HepG2 (cell line): Measurements from ENCODE around the gene SYT8. TPM values are rescaled to one million over a fixed set of nuclear protein-coding genes. Genes with fewer than 3 reads are reported as not detected.

Experiments used
- ATAC-seq: fragments of 200-7000 bp; cut with Tn5 transposase; 3 replicates; pipeline ENCODE4 v1.9.1; 2020; ENCODE audit warnings: mild to moderate bottlenecking, moderate library complexity
- BruUV-seq: library from RNA; stranded (reverse); fragments of 400-500 nt; replicated peaks from 2 replicates; lab custom pipeline; 2021; lab: Mats Ljungman, UMichigan
- CTCF ChIA-PET: fragments of 300-600 bp; formaldehyde crosslinking; extraction: SDS; loops from one replicate; lab custom pipeline; 2021; ENCODE audit warnings: low total read pairs, inconsistent platforms, low intra/inter-chr PET ratio; lab: Yijun Ruan, JAX
- POLR2A ChIA-PET: fragments of 350-600 bp; sonication (Branson Sonifier 250); formaldehyde crosslinking; loops from one replicate; lab custom pipeline; 2020; ENCODE audit warnings: antibody characterized with exemption, inconsistent platforms; lab: Yijun Ruan, JAX
- DNase-seq: peaks from one replicate; pipeline ENCODE4 v3.0.0-alpha.2; 2015; ENCODE audit warnings: low spot score
- FAIRE-seq: peaks from 3 replicates; lab custom pipeline; 2011; peaks lifted over from hg19 to GRCh38; lab: Jason Lieb, UNC
- H2AFZ ChIP-seq: one replicate; pipeline ENCODE4 v1.6.1; 2011; ENCODE audit warnings: low read length, inconsistent platforms
- H3K27ac ChIP-seq: fragments of 300-600 bp; 3 replicates; pipeline ENCODE4 v1.8.0; 2011; ENCODE audit warnings: mixed run types, mild to moderate bottlenecking, mixed read lengths, low read length, inconsistent platforms; ENCODE audit not compliant: insufficient read depth; ENCODE audit errors: extremely low read length
- H3K27me3 ChIP-seq, 2 experiments: fragments of 200-600 bp in 1 of 2; 2 replicates in 1 of 2; 3 replicates in 1 of 2; pipeline versions ENCODE4 v1.6.0 to v1.8.0; 2011; ENCODE audit warnings: low read length in 2 of 2, mild to moderate bottlenecking in 2 of 2, moderate library complexity in 2 of 2, inconsistent platforms in 1 of 2; ENCODE audit not compliant: insufficient read depth in 2 of 2, control insufficient read depth in 1 of 2
- H3K36me3 ChIP-seq, 2 experiments: fragments of 200-600 bp in 1 of 2; replicated peaks in 1 of 2; 2 replicates in 1 of 2; 3 replicates in 1 of 2; pipeline versions ENCODE4 v1.5.1 to v1.8.0; 2011; ENCODE audit warnings: low read length in 2 of 2, inconsistent platforms in 1 of 2; ENCODE audit not compliant: insufficient read depth in 2 of 2, control insufficient read depth in 1 of 2
- H3K4me1 ChIP-seq: 2 replicates; pipeline ENCODE4 v1.5.1; 2012; ENCODE audit warnings: low read length, inconsistent platforms; ENCODE audit not compliant: insufficient read depth
- H3K4me2 ChIP-seq: 2 replicates; pipeline ENCODE4 v1.6.0; 2011; ENCODE audit warnings: low read depth, low read length, inconsistent platforms
- H3K4me3 ChIP-seq, 3 experiments: fragments of 200-600 bp in 1 of 3; sonication (generic), shearing (Covaris generic) in 1 of 3; replicated peaks in 1 of 3; 2 replicates each; pipeline ENCODE4 v1.5.1; 2011 to 2016; ENCODE audit warnings: low read length in 3 of 3, inconsistent platforms in 2 of 3, low read depth in 2 of 3, mild to moderate bottlenecking in 2 of 3, control low read depth in 1 of 3, mixed read lengths in 1 of 3; ENCODE audit not compliant: insufficient read depth in 1 of 3
- H3K79me2 ChIP-seq: one replicate; pipeline ENCODE4 v1.6.1; 2011; ENCODE audit warnings: low read length, inconsistent platforms; ENCODE audit not compliant: insufficient read depth
- H3K9ac ChIP-seq: 2 replicates; pipeline ENCODE4 v1.6.0; 2011; ENCODE audit warnings: mild to moderate bottlenecking, low read depth, low read length, inconsistent platforms; ENCODE audit not compliant: insufficient read depth
- H3K9me3 ChIP-seq: 2 replicates; pipeline ENCODE4 v1.5.1; 2012; ENCODE audit warnings: mild to moderate bottlenecking, low read length
- H4K20me1 ChIP-seq: 2 replicates; pipeline ENCODE4 v1.6.0; 2011; ENCODE audit warnings: inconsistent platforms, mild to moderate bottlenecking, low read length, moderate library complexity; ENCODE audit not compliant: insufficient read depth
- CBX5 ChIP-seq: sonication (generic); formaldehyde crosslinking; IDR thresholded peaks from 2 replicates; pipeline ENCODE4 v1.4.0; 2020; ENCODE audit warnings: missing genetic modification reagents, borderline replicate concordance
- HNF4A ChIP-seq: sonication (generic); formaldehyde crosslinking; IDR thresholded peaks from 2 replicates; pipeline ENCODE4 v1.4.0; 2020; ENCODE audit warnings: missing genetic modification reagents
- HNF4G ChIP-seq, 2 experiments: sonication (generic) in 1 of 2; formaldehyde crosslinking in 1 of 2; IDR thresholded peaks; 2 replicates each; pipeline versions ENCODE4 v1.4.0 to v1.6.1; 2011 to 2020; ENCODE audit warnings: borderline replicate concordance in 2 of 2, low read depth in 2 of 2, mild to moderate bottlenecking in 2 of 2, low read length in 1 of 2, missing genetic modification reagents in 1 of 2, moderate library complexity in 1 of 2
- JUNB ChIP-seq: sonication (generic); formaldehyde crosslinking; IDR thresholded peaks from 2 replicates; pipeline ENCODE4 v1.8.0; 2022; ENCODE audit warnings: missing genetic modification reagents, mild to moderate bottlenecking, borderline replicate concordance
- KDM1A ChIP-seq: IDR thresholded peaks from 2 replicates; pipeline ENCODE4 v1.6.1; 2016; ENCODE audit warnings: missing compliant biosample characterization
- MXD3 ChIP-seq: IDR thresholded peaks from 2 replicates; pipeline ENCODE4 v1.6.1; 2016; ENCODE audit warnings: mild to moderate bottlenecking, missing biosample characterization, missing genetic modification reagents
- SRSF4 ChIP-seq: fragments of 200-400 bp; formaldehyde crosslinking; IDR thresholded peaks from one replicate; pipeline ENCODE4 v1.6.1; 2018; ENCODE audit warnings: mild to moderate bottlenecking, low read depth, low read length, moderate library complexity; ENCODE audit not compliant: poor library complexity, severe bottlenecking
- TGIF2 ChIP-seq: IDR thresholded peaks from 2 replicates; pipeline ENCODE4 v1.6.1; 2016; ENCODE audit warnings: control low read depth, missing compliant biosample characterization
- ZBTB33 ChIP-seq: sonication (generic); formaldehyde crosslinking; IDR thresholded peaks from 2 replicates; pipeline ENCODE4 v1.4.0; 2020; ENCODE audit warnings: missing genetic modification reagents
- ZNF333 ChIP-seq: sonication (generic); formaldehyde crosslinking; IDR thresholded peaks from 2 replicates; pipeline ENCODE4 v1.4.0; 2020; ENCODE audit warnings: mild to moderate bottlenecking, missing genetic modification reagents, borderline replicate concordance
- ZNF460 ChIP-seq: sonication (generic); formaldehyde crosslinking; IDR thresholded peaks from 2 replicates; pipeline ENCODE4 v1.5.1; 2020; ENCODE audit warnings: missing genetic modification reagents, mild to moderate bottlenecking, borderline replicate concordance
- ZNF512 ChIP-seq: sonication (generic); formaldehyde crosslinking; IDR thresholded peaks from 2 replicates; pipeline ENCODE4 v1.4.0; 2020; ENCODE audit warnings: mild to moderate bottlenecking, missing genetic modification reagents
- ZNF546 ChIP-seq: sonication (generic); formaldehyde crosslinking; conservative IDR thresholded peaks from 2 replicates; pipeline ENCODE4 v1.8.1; 2023; ENCODE audit warnings: mild to moderate bottlenecking, missing genetic modification reagents
- WGBS: methylation state at CpG from one replicate; pipeline ENCODE4 v1.1.6; 2017; ENCODE audit warnings: low lambda C conversion rate; 5-methylcytosine and 5-hydroxymethylcytosine counted together
- in situ Hi-C: cut with HindIII; loops from 2 replicates; pipeline ENCODE4 v1.10.0; 2017; ENCODE audit warnings: low pct_unique_long_range_greater_than_20kb; ENCODE audit not compliant: extremely low pct_ligation_motif_present
- intact Hi-C: fragments of 100-400 bp; cut with micrococcal nuclease; formaldehyde crosslinking; loops from one replicate; pipeline ENCODE4 v1.10.0; 2022; ENCODE audit not compliant: unreplicated experiment
- polyA plus RNA-seq, 8 experiments: library from polyadenylated mRNA; depleted of rRNA in 3 of 8; stranded (reverse) in 7 of 8; unstranded in 1 of 8; fragments of >200 nt; fragmentation: Illumina TruSeq in 4 of 8; extraction: Trizol in 4 of 8; gene quantifications; 2 replicates each; pipeline versions ENCODE4 v1.2.1 to v1.2.3, GENCODE V29; 2011 to 2016; ENCODE audit warnings: low read depth in 4 of 8, missing spikeins in 1 of 8, mixed read lengths in 1 of 8; ENCODE audit not compliant: insufficient read depth in 1 of 8
- total RNA-seq, 5 experiments: library from RNA; depleted of rRNA; stranded (reverse); fragments of >200 nt; fragmentation: Illumina TruSeq; extraction: Trizol; gene quantifications; 2 replicates each; pipeline ENCODE4 v1.2.3, GENCODE V29; 2016; ENCODE audit warnings: low read depth in 1 of 5

Gene SYT8
- total and polyA plus RNA-seq, 2 of the 13 experiments (the other 11 are each of a cell fraction or from before 2014, with no cell fraction given): 0.60 to 2.3 TPM

GRCh38 chr11:1797391-1798125 is 37.2 kb upstream of the SYT8 start:
- Histone ChIP-seq H3K36me3 (no peaks in the 10 kb centered on the region), H4K20me1 (no peaks in the 10 kb centered on the region), H3K4me3 (no peak overlapping the region), H3K27me3 (peaks cover 4 to 32% of the 10 kb centered on the region in 2 experiments; a peak in 3 of 5 replicates), H3K79me2 (no peaks in the 10 kb centered on the region), H3K4me2 (no peak overlapping the region), H2AFZ (no peak overlapping the region), H3K27ac (no peak overlapping the region), H3K9me3 (no peaks in the 10 kb centered on the region), H3K4me1 (no peaks in the 10 kb centered on the region), H3K9ac (no peak overlapping the region)
- ATAC-seq (no peak), FAIRE-seq (no peak), DNase-seq (no peak)
- WGBS: 38% methylated on average over 14 of the region's 14 CpGs
- intact Hi-C loops (no loop called here), in situ Hi-C loops (no loop called here)
- BruUV-seq: no TSS peak
- POLR2A ChIA-PET: no interaction called here
- no peak for TF ChIP-seq HNF4G (IDR thresholded peaks at IDR 0.05; ENCODE audit: borderline replicate concordance, low read depth, low read length)
- TF ChIP-seq HNF4G (CRISPR knock-in tag; IDR thresholded peaks at IDR 0.05; ENCODE audit: borderline replicate concordance, low read depth): no peak
- no peak for TF ChIP-seq JUNB
- TF ChIP-seq CBX5 (CRISPR knock-in tag): no peak
- TF ChIP-seq ZNF333 (CRISPR knock-in tag): no peak
- CTCF ChIA-PET: no interaction called here

- no peaks in the 10 kb centered on the region for H3K9me3 ChIP-seq
- intact Hi-C loops: no loop called here
- H3K4me3 ChIP-seq: no peak overlapping the region
- no peaks in the 10 kb centered on the region for H3K79me2 ChIP-seq
- H3K36me3 ChIP-seq: no peaks in the 10 kb centered on the region
- H3K4me2 ChIP-seq: no peak overlapping the region
- H3K9ac ChIP-seq: no peak overlapping the region
- CTCF ChIA-PET: no interaction called here
- 64% methylated on average over 11 of the region's 20 CpGs for WGBS
- H4K20me1 ChIP-seq: no peaks in the 10 kb centered on the region
- no peak overlapping the region for H3K27ac ChIP-seq
- no peak for FAIRE-seq
- no peak overlapping the region for H2AFZ ChIP-seq
- BruUV-seq: no TSS peak
- POLR2A ChIA-PET: no interaction called here
- H3K4me1 ChIP-seq: no peaks in the 10 kb centered on the region
- DNase-seq: no peak
- ATAC-seq: no peak
- peaks cover 0 to 24% of the 10 kb centered on the region in 2 experiments; a peak in 2 of 5 replicates for H3K27me3 ChIP-seq
- in situ Hi-C loops: no loop called here
- TF ChIP-seq TGIF2 (CRISPR knock-in tag): no peak
- TF ChIP-seq HNF4A: no peak
- TF ChIP-seq SRSF4: no peak
- no peak for TF ChIP-seq ZNF460 (CRISPR knock-in tag)
- no peak for TF ChIP-seq ZNF546 (CRISPR knock-in tag)
- no peak for TF ChIP-seq ZBTB33 (CRISPR knock-in tag)
- no peak for TF ChIP-seq KDM1A
- TF ChIP-seq ZNF512 (CRISPR knock-in tag): no peak
- TF ChIP-seq MXD3 (CRISPR knock-in tag): no peak
Observed at GRCh38 chr11:1803246-1803645, 31.5 kb upstream of the SYT8 start.
